Hindlimb muscle (tissue), 1 donor: ENCODE results near the gene SLC9A9. TPM values are rescaled to one million over a fixed set of nuclear protein-coding genes. Genes with fewer than 3 reads are reported as not detected.
"Not testable (repeated sequence)": the region's sequence is repeated elsewhere in the genome, so short reads cannot be mapped to it uniquely, and the experiment has no call there.

Experiments
- DNase-seq: peaks from one replicate; pipeline ENCODE4 v3.0.0-alpha.2; 2013
- polyA plus RNA-seq: library from polyadenylated mRNA; unstranded; fragments of 120-200 nt; gene quantifications from one replicate; pipeline ENCODE4 v1.2.1, GENCODE V29; 2013; ENCODE audit not compliant: insufficient read length

Gene SLC9A9
- polyA plus RNA-seq: 14.0 TPM

DNA sequence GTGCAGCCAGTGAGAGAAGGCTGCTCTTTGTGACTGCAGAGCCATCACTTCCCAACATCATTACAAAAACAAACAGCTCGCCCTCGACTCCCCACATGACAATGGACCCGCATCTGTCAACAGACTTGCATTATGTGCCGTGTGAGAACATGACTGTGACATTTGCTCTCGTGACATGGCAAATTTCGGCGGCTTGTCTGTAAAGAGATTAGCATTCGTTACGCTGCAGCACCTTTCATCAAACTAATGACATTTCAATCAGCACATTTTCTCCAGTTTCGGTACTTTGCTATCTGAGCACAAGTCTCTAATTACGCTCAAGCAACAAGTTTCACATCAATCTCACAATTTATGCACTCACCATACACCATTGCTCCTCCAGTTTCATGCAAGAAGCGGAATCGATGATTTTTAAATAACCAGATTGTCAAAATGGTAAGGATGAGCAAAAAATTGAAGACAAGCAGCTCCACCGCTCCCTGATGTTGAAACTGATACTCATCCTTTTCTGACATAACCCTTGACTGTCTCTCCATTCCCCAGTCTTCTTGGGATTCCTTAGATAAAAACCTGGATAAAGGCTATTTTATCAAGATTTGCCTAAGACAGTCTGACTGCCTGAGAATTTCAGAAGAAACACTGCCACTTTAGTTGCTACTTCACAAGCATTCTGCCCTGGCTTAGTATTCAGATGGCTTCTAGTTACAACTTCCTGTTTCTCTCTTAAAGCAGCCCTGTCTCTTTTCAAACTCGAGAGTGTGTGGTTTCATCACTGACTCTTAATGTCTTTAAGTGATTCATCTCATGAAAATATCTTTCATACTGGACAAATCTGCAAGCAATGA lies at the start of gene SLC9A9:
SLC9A9 (minus strand) TSS at position 682 of the 845 bp plus-strand sequence; CDS start at position 536, 146 bp downstream.
- peak; percentile 69 for DNase-seq

DNA sequence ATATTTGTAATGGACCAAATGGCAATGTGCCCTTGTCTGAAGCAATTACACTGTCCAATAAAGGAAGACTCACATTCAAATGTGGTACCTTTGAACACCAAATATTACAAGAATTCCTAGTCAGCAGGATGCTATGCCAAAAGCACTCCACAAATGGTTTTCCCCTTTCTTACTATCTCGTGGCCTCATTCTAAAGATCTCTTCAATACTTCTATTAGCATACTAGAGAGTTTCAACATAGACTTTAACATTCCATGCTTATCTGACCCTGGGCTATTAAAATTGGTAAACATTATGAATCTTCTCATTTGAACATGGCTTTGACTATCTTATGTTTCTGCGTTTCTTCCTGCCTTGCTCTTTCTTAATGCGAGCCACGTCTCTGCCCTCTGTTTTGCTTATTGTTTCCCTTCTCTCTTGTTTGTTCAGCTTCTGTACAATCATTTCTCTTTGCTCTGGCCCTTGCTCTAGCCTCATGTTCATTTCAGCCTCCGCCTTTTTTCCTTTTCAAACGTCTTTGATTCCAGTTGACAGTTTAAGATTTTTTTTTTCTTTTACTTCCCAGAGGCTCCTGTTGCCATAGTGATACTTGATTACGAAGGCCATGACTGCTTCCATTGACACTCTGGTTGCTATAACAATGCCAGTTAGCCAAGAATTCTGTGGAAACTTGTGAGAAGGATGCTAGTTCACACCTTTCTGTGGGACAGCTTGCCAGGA lies 49.5 kb upstream of the SLC9A9 start:
- DNase-seq: no peak

- DNase-seq: no peak
These were observed 48.2 kb upstream of the SLC9A9 start for GRCh38 chr3:143896486-143896885.

GRCh38 chr3:143895805-143896204 lies 47.5 kb upstream of the SLC9A9 start:
- no peak for DNase-seq

DNA sequence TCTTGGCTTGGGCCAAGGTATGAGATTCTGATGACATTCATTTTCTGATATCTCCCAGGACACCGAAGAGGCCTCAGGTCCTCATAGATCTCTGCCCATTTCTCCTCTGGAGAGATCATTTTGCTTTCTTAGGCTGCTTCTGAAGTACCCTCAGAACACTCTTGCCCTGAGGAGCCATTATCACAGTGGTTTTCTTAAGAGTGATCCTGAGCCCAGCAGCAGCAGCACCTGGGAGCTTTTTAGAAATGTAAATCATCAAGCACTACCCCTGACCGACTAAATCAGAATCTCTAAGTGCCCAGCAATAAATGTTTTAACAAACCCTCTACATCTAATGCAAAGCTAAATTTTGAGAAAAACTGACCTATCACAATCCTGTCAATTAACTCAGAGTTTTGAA lies 40.6 kb upstream of the SLC9A9 start:
- DNase-seq: no peak

- no peak for DNase-seq
These were observed 39.9 kb upstream of the SLC9A9 start for GRCh38 chr3:143888166-143888565.

GRCh38 chr3:143885780-143886427 lies 37.6 kb upstream of the SLC9A9 start:
- DNase-seq: no peak

DNA sequence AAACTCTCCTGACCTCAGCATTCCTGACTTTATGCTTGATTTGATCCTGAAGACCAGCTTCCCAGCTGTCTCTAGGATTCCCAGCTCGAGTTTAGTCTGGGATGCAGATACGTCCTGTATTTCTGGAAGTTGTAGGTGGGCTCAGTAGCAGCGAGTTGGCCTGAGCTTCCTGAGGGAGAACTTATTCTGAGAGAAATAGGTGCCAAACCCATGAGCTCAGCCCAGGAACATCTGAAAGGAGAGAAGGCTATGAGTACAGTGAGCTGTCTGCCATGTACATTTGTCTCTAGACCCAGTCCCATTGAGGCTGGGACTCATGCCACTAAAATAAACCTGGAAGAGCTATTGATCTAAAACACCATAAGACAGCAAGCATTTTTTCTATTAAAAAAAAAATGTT lies 36.6 kb upstream of the SLC9A9 start:
- peak; percentile 34 for DNase-seq

GRCh38 chr3:143883151-143883550 lies 34.9 kb upstream of the SLC9A9 start:
- DNase-seq: no peak

DNA sequence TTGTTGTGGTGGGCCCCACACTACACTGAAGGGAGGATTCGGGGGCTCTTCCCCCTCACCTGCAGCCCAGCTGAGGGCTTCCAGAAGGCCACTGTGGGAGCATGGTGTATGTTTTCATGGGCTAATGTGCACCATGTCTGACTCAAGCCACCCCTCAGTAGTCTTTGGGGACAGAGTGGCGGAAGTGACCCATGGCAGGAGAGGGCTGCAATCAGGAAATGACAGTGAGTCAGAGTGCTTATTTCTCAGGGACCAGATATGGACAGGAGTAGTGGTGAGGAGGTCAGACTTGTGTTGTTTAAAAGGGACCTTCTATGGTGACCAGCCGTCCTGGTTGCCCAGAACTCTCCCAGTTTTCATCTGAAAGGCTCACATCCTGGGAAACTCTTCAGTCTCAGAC lies 32.8 kb upstream of the SLC9A9 start:
- no peak for DNase-seq

GRCh38 chr3:143875546-143875945 lies 27.3 kb upstream of the SLC9A9 start:
- no peak for DNase-seq

DNA sequence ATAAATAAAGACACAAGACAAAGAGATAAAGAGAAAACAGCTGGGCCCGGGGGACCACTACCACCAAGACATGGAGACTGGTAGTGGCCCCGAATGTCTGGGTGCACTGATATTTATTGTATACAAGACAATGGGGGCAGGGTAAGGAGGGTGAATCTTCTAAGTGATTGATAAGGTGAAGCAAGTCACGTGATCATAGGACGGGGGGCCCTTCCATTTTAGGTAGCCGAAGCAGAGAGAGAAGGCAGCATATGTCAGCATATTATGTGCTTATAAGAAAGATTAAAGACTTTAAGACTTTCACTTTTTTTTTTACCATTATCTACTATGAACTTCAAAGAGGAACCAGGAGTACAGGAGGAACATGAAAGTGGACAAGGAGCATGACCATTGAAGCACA lies 25.3 kb upstream of the SLC9A9 start:
- DNase-seq: not testable (repeated sequence)

- DNase-seq: no peak
These were observed 17.0 kb upstream of the SLC9A9 start for GRCh38 chr3:143865302-143865701.

DNA sequence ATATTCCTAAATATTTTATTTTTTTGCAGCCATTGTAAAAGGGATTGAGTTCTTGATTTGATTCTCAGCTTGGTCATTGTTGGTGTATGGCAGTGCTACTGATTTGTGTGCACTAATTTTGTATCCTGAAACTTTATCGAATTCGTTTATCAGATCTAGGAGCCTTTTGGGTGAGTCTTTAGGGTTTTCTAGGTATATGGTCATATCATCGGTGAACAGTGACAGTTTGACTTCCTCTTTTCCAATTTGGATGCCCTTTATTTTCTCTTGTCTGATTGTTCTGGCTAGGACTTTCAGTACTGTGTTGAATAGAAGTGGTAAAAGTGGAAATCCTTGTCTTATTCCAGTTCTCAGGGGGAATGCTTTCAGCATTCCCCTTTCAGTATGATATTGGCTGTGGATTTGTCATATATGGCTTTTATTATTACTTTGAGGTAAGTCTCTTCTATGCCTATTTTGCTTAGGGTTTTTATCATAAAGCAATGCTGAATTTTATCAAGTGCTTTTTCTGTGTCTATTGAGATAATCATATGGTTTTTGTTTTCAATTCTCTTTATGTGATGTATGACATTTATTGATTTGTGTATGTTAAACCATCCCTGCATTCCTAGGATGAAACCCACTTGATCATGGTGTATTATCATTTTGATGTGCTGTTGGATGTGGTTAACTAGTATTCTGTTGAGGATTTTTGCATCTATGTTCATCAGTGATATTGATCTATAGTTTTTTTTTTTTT lies 11.4 kb upstream of the SLC9A9 start:
- DNase-seq: no peak

- no peak for DNase-seq
These were observed 8.1 kb upstream of the SLC9A9 start for GRCh38 chr3:143856252-143856970.

GRCh38 chr3:143855183-143855582 lies 6.9 kb upstream of the SLC9A9 start:
- DNase-seq: no peak

GRCh38 chr3:143851331-143852017 lies 3.2 kb upstream of the SLC9A9 start:
- DNase-seq: no peak

DNA sequence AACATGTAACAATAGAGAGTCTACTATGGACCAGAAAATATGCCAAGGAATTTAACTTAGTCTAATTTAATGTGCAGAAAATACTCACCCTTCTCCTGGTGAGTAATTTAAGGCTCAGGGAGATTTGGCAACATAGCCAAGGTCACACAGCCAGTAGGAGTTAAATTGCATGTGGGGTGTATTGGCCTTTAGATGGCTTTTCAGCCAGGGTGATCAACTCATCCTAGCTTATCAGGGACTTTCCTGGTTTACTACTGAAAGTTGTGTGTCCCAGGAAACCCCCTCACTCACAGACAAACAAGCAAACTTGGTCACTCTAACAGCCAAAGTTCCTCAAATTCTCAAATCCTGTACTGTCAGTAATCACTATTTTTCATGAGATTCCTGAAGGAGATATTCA lies 2.6 kb upstream of the SLC9A9 start:
- no peak for DNase-seq

GRCh38 chr3:143849854-143850549 lies 1.7 kb upstream of the SLC9A9 start:
- DNase-seq: peak; percentile 67

DNA sequence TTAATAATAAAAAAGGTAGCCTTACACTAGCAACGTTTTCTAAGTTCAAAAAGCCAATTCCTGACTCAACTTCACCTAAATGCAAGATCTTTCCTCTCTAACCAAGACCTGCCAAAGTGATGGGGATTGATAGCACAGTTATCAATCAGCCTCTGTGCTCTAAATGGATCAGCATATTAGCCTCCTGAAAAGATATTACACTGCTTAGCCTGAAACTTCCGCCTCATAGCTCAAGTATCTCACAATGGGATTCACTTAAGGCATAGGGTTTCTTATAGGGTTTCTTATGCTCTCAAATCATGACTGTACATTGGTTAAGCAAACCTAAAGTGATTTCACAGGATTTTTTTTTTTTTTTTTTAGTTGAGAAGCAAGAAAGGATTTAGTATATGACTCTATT lies 436 bp upstream of the SLC9A9 start:
- no peak for DNase-seq

DNA sequence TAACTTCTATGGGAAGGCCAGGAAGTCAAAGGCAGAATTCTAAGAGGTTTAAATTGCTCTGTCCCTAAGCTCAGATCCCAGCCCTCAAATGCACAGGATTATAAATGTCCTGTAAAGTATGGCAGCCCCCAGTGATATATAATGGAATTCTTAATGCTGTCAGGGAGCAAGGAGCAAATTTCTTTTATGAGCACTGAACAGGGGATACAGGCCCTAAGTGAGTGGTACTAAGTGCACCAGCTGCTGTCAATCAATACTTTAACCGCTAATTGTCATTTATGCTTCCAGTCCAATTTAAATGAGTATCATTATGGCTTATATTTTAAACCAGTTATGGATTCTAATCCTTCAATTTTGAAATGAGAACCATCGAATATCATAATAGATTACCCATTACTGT lies 4.7 kb downstream of the SLC9A9 start:
- no peak for DNase-seq
